OCI-LY1 (cell line): Measurements from ENCODE around the gene ADGRV1.

ENCODE experiments used
- H2AFZ ChIP-seq: fragments of 200-600 bp; sonication (generic), shearing (Covaris generic); 2 replicates; pipeline ENCODE4 v1.6.0; 2014; ENCODE audit warnings: antibody characterized with exemption, mild to moderate bottlenecking, low read length
- H3F3A ChIP-seq: fragments of 200-600 bp; sonication (generic), shearing (Covaris generic); 2 replicates; pipeline ENCODE4 v1.6.0; 2014; ENCODE audit warnings: mild to moderate bottlenecking, antibody characterized with exemption, low read length, moderate library complexity; ENCODE audit not compliant: insufficient read depth
- H3K27ac ChIP-seq: fragments of 200-600 bp; sonication (generic); 2 replicates; pipeline ENCODE4 v1.5.1; 2014; ENCODE audit warnings: low read length, mixed run types, mild to moderate bottlenecking, low read depth; ENCODE audit not compliant: poor library complexity, severe bottlenecking
- H3K27me3 ChIP-seq: fragments of 200-600 bp; sonication (generic); 2 replicates; pipeline ENCODE4 v1.6.0; 2014; ENCODE audit warnings: antibody characterized with exemption, mild to moderate bottlenecking, low read length, moderate library complexity; ENCODE audit not compliant: insufficient read depth
- H3K36me3 ChIP-seq: fragments of 200-600 bp; sonication (generic); 2 replicates; pipeline ENCODE4 v1.6.1; 2014; ENCODE audit warnings: mild to moderate bottlenecking, antibody characterized with exemption, low read length, moderate library complexity, mixed read lengths; ENCODE audit not compliant: insufficient read depth
- H3K4me1 ChIP-seq: fragments of 200-600 bp; sonication (generic); 2 replicates; pipeline ENCODE4 v1.5.1; 2014; ENCODE audit warnings: mild to moderate bottlenecking, low read length, moderate library complexity; ENCODE audit not compliant: insufficient read depth, severe bottlenecking
- H3K4me2 ChIP-seq: fragments of 200-600 bp; sonication (generic), shearing (Covaris generic); 2 replicates; pipeline ENCODE4 v1.6.1; 2014; ENCODE audit warnings: low read length
- H3K4me3 ChIP-seq: fragments of 200-600 bp; sonication (generic); 2 replicates; pipeline ENCODE4 v1.5.1; 2014; ENCODE audit warnings: low read length, low read depth, mild to moderate bottlenecking, mixed read lengths; ENCODE audit not compliant: poor library complexity, severe bottlenecking
- H3K79me2 ChIP-seq: fragments of 200-600 bp; shearing (Covaris generic); 2 replicates; pipeline ENCODE4 v1.6.1; 2016; ENCODE audit warnings: mixed run types, low read length, mixed read lengths; ENCODE audit not compliant: insufficient read depth
- H3K9ac ChIP-seq: fragments of 200-600 bp; sonication (generic), shearing (Covaris generic); 2 replicates; pipeline ENCODE4 v1.6.1; 2014; ENCODE audit warnings: mild to moderate bottlenecking, low read length, mixed read lengths
- H3K9me2 ChIP-seq: fragments of 200-600 bp; sonication (generic), shearing (Covaris generic); 2 replicates; pipeline ENCODE4 v1.6.1; 2014; ENCODE audit warnings: low read depth, mild to moderate bottlenecking, low read length, mixed read lengths
- H3K9me3 ChIP-seq: fragments of 200-600 bp; shearing (Covaris generic); 2 replicates; pipeline ENCODE4 v1.6.1; 2014; ENCODE audit warnings: low read length, mixed read lengths
- H4K20me1 ChIP-seq: fragments of 200-600 bp; sonication (generic), shearing (Covaris generic); 2 replicates; pipeline ENCODE4 v1.6.0; 2016; ENCODE audit warnings: mild to moderate bottlenecking, low read length; ENCODE audit not compliant: insufficient read depth
- CTCF ChIP-seq: fragments of 200-600 bp; sonication (generic), shearing (Covaris generic); IDR thresholded peaks from 2 replicates; pipeline ENCODE4 v1.5.1; 2017; ENCODE audit warnings: mild to moderate bottlenecking, antibody characterized with exemption, low read length, moderate library complexity, mixed read lengths
- EZH2 ChIP-seq: fragments of 200-600 bp; sonication (generic), shearing (Covaris generic); IDR thresholded peaks from 2 replicates; pipeline ENCODE4 v1.8.0; 2017; ENCODE audit warnings: borderline replicate concordance, mixed run types, mild to moderate bottlenecking, antibody characterized with exemption, low read length, moderate library complexity, mixed read lengths

Gene ADGRV1

GRCh38 chr5:91142819-91143218, 584.2 kb downstream of the ADGRV1 start:
- Histone ChIP-seq H3K36me3 (no peaks in the 10 kb centered on the region), H3K9me2 (no peaks in the 10 kb centered on the region), H3K4me3 (no peak overlapping the region), H3F3A (no peaks in the 10 kb centered on the region), H3K9ac (no peak overlapping the region), H2AFZ (no peak overlapping the region), H4K20me1 (no peaks in the 10 kb centered on the region), H3K4me2 (no peak overlapping the region), H3K79me2 (no peaks in the 10 kb centered on the region), H3K4me1 (no peaks in the 10 kb centered on the region), H3K27me3 (no peaks in the 10 kb centered on the region), H3K27ac (no peak overlapping the region), H3K9me3 (no peaks in the 10 kb centered on the region)
- no peak for TF ChIP-seq CTCF
- no peak for TF ChIP-seq EZH2

GRCh38 chr5:91143840-91144239, 585.2 kb downstream of the ADGRV1 start:
- Histone ChIP-seq H3K9ac (no peak overlapping the region), H3F3A (no peaks in the 10 kb centered on the region), H3K27ac (no peak overlapping the region), H4K20me1 (no peaks in the 10 kb centered on the region), H3K4me3 (no peak overlapping the region), H3K79me2 (no peaks in the 10 kb centered on the region), H3K27me3 (peaks cover 3% of the 10 kb centered on the region; the same call in 1 of the 2 replicates), H3K9me3 (no peaks in the 10 kb centered on the region), H3K4me1 (no peaks in the 10 kb centered on the region), H3K4me2 (no peak overlapping the region), H2AFZ (no peak overlapping the region), H3K9me2 (no peaks in the 10 kb centered on the region), H3K36me3 (no peaks in the 10 kb centered on the region)
- TF ChIP-seq CTCF (no peak), EZH2 (no peak)

- H3K27ac ChIP-seq: no peak overlapping the region
- H3K4me2 ChIP-seq: no peak overlapping the region
- H4K20me1 ChIP-seq: no peaks in the 10 kb centered on the region
- no peak for TF ChIP-seq EZH2
- no peak for TF ChIP-seq CTCF
- H3K79me2 ChIP-seq: no peaks in the 10 kb centered on the region
- no peak overlapping the region for H3K4me3 ChIP-seq
- H3K4me1 ChIP-seq: no peaks in the 10 kb centered on the region
- no peaks in the 10 kb centered on the region for H3K9me3 ChIP-seq
- H3F3A ChIP-seq: no peaks in the 10 kb centered on the region
- H3K9me2 ChIP-seq: no peaks in the 10 kb centered on the region
- H2AFZ ChIP-seq: no peak overlapping the region
- H3K36me3 ChIP-seq: no peaks in the 10 kb centered on the region
- H3K27me3 ChIP-seq: peaks cover 3% of the 10 kb centered on the region; the same call in 1 of the 2 replicates
- H3K9ac ChIP-seq: no peak overlapping the region
These were observed 586.1 kb downstream of the ADGRV1 start for GRCh38 chr5:91144491-91145332.
